Measurements from ENCODE around the gene APOC4.
"Not testable (repeated sequence)": the region's sequence is repeated elsewhere in the genome, so short reads cannot be mapped to it uniquely, and the experiment has no call there.

APOC4 gene

DNA sequence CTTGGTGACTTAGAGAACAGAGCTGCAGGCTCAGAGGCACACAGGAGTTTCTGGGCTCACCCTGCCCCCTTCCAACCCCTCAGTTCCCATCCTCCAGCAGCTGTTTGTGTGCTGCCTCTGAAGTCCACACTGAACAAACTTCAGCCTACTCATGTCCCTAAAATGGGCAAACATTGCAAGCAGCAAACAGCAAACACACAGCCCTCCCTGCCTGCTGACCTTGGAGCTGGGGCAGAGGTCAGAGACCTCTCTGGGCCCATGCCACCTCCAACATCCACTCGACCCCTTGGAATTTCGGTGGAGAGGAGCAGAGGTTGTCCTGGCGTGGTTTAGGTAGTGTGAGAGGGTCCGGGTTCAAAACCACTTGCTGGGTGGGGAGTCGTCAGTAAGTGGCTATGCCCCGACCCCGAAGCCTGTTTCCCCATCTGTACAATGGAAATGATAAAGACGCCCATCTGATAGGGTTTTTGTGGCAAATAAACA is 17.8 kb upstream of the APOC4 start:
- DNase-seq = no peak

DNA sequence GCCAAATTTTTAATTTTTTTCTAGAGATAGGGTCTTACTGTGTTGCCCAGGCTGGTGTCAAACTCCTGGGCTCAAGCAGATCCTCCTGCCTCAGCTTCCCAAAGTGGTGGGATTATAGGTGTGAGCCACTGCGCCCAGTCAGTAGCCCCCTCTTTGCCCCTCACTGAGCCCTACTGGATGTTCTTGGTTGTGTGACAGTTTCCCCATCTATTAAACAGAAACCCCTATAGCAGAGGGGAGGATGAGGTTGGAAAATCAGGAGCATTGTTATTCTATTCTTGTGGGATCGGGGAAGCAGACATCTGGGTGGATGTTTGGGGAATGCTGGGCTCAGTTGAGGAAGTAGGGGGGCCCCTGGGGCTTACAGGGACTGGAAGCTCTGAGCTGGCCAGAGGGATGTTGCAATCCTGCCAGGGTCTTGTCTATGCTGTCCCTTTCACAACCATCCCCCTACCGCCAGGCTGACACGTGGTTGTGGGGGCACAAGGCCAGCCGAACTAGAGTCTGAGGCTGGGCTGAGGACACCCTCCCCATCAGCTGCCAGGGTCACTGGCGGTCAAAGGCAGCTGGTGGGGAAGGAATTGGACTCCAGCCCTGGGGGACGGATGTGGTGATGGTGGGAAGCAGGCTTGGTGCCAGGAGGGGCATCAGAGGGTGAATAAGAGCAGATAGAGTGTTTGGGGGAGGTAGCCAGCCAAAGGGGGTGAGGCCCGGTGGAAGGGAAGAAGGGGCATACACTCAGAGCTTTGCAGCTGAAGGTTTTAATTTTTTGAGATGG is 16.7 kb upstream of the APOC4 start:
- DNase-seq = no peak

DNA sequence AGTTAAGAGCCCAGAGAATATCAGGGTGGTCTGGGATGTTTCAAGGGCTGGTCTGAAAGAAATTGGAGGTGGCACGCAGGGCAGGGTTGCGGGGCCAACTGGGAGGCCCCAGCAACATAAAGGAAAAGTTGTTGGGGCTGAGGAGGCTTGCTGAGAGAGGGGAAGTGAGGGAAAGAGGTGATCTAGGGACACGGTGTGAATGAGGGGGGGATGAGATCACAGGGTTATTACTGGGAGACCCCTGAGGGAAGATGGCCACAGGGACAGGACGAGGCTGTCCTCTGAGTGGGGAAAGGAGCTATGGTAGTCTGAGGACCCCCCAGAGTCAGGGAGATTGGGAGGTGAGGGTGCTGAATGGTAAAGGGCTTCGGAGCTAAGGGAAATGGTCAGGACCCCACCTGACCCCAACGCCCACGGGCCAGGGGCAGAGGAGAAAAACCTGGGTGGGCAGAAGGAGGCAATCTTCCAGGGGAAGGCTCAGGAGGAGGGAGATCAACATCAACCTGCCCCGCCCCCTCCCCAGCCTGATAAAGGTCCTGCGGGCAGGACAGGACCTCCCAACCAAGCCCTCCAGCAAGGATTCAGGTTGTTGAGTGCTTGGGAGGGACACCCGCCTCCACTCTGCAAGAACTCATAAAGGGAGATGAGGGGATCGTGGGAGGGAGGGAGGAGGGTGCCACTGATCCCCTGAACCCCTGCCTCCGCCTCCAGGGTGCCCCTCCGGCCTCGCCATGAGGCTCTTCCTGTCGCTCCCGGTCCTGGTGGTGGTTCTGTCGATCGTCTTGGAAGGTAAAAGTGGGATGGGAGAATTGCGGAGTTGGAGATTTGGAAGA is 15.6 kb upstream of the APOC4 start:
- not testable (repeated sequence) for DNase-seq

DNA sequence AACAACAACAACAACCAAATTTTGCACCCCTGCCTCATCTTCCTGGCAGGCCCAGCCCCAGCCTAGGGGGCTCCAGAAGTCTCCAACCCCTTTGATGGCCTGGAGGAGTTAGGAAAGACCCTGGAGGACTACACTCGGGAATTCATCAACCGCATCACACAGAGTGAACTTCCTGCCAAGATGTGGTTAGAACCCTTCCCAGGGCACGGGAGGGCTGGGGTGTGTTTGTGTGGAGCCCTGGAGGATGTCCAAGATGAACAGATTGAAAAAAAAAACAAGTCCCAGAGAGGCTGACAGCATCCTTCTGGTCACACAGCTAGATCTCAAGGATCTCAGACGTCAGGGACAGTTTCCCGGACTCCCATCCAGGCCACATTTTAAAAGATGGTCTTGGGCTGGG is 14.3 kb upstream of the APOC4 start:
- no peak for DNase-seq

DNA sequence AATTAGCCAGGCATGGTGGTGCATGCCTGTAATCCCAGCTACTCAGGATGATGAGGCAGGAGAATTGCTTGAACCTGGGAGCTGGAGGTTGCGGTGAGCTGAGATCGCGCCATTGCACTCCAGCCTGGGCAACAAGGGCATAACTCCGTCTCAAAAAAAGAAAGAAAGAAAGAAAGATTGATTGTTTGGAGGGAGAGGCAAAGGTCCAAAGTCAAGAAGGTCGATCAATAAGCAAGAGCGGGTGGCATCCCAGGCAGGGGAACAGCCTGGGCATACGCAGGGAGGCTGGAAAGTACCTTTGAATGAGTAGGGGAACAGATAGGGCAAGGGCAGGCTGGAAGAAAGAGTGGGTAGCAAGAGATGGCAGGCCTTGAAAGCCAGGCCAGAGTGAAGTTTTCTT is 11.9 kb upstream of the APOC4 start:
- DNase-seq = no peak

DNA sequence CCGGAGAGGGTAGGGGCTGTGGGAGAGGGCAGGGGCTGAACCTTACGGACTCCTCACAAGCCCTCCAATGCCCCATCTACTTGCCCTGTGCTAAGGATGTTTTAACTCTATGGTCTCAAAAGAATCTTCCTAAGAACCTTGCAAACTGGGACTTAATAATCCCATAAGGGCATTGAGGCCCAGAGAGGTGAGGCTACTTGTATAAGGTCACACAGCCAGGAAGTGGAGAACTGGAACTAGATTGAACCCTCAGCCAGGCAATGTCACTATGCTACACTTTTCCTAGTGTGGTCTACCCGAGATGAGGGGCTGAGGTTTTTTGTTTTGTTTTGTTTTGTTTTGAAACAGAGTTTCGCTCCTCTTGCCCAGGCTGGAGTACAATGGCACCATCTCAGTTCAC is 10.5 kb upstream of the APOC4 start:
- no peak for DNase-seq

DNA sequence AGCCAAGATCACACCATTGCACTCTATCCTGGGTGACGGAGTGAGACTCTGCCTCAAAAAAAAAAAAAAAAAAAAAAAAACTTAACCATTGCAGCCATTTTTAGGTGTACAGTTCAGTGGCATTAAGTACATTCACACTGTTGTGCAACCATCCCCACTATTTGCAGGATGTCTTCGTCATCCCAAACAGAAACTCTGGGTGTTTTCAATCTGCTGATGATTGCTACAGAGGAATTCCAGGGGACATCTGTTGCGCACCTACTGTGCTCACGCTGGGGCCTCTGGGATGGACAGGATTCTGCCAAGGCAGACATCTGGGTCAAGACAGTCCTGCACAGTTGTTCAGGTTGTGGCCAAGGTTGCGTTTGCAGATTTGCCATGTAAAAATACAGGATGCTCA is 2.4 kb upstream of the APOC4 start:
- DNase-seq = no peak

DNA sequence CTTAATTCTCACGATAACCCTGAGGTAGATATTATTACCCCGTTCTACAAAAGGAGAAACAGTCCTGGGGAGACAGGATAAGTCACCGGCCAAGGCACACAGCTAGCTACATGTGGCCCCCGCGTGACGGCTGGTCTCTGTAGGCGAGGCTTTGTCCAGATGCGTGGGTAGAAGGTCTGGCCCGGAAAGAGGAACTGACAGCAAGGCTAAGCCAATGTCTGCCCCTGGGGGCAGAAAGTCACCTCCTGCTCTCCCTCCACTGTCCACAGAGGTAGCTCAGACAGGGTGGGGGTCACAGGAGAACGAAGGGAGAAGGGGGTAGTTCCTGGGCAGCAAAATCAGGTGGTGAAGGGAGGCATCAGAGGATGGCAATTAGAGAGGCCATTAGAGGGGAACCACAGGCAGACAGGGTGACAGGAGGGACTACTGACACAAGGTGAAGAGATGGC is 1.8 kb downstream of the APOC4 start:
- no peak for DNase-seq

DNA sequence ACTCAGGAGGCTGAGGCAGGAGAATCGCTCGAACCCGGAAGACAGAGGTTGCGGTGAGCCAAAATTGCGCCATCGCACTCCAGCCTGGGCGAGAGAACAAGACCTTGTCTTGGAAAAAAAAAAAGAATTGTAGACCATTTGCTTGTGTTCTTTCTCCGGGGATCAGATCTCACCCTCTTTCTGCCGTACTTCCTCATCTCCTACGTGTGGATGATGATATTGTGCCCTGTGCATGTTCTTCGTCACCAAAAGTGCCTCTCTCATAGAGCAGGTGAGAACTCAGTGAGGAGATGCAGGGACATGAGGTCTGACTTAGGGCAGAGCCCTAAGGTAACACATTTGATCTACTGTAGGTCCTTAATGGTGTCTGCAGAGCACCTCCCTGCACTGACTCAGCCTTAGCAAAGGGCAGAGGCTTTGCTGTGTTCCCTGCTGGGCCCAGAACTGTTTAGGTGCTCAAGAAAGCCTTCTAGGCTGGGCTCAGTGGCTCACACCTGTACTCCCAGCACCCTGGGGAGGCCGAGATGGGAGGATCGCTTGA is 5.1 kb downstream of the APOC4 start:
- no peak for DNase-seq

DNA sequence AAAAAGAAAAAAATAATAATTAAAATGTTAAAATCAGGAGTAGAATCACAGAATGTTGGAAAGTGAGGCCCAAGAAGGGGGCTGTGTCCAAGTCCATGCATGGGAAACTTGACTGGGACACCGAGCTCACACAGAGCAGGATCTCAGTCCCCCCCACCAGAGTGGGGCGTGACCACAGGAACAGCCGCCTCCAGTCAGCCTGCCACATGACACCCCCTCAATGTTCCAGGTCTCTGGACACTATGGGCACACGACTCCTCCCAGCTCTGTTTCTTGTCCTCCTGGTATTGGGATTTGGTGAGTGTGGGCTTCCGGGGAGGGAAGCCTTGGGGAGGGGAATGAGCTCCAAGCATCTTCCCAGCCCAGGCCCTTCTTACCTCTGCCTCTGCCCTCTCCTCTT is 6.2 kb downstream of the APOC4 start:
- DNase-seq = no peak

DNA sequence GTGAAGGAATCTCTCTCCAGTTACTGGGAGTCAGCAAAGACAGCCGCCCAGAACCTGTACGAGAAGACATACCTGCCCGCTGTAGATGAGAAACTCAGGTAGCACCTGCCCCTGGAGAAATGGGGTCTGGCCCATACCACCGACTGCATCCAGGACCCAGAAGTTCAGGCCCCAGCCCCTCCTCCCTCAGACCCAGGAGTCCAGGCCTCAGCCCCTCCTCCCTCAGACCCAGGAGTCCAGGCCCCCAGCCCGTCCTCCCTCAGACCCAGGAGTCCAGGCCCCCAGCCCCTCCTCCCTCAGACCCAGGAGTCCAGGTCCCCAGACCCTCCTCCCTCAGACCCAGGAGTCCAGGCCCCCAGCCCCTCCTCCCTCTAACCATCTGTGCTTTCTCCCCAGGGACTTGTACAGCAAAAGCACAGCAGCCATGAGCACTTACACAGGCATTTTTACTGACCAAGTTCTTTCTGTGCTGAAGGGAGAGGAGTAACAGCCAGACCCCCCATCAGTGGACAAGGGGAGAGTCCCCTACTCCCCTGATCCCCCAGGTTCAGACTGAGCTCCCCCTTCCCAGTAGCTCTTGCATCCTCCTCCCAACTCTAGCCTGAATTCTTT is 6.8 kb downstream of the APOC4 start:
- DNase-seq = no peak

DNA sequence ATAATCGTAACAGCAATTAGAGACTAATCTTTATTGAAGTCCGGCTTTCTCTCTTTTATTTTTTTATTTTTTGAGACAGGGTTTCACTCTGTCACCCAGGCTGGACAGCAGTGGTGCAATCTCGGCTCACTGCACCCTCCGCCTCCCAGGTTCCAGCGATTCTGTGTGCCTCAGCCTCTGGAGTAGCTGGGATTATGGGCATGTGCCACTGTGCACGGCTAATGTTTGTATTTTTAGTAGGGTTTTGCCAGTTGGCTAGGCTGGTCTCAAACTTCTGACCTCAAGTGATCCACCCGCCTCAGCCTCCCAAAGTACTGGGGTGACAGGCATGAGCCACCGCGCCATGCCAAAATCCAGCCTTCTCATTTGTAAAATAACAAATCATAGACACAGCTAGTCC is 7.5 kb downstream of the APOC4 start:
- no peak for DNase-seq

DNA sequence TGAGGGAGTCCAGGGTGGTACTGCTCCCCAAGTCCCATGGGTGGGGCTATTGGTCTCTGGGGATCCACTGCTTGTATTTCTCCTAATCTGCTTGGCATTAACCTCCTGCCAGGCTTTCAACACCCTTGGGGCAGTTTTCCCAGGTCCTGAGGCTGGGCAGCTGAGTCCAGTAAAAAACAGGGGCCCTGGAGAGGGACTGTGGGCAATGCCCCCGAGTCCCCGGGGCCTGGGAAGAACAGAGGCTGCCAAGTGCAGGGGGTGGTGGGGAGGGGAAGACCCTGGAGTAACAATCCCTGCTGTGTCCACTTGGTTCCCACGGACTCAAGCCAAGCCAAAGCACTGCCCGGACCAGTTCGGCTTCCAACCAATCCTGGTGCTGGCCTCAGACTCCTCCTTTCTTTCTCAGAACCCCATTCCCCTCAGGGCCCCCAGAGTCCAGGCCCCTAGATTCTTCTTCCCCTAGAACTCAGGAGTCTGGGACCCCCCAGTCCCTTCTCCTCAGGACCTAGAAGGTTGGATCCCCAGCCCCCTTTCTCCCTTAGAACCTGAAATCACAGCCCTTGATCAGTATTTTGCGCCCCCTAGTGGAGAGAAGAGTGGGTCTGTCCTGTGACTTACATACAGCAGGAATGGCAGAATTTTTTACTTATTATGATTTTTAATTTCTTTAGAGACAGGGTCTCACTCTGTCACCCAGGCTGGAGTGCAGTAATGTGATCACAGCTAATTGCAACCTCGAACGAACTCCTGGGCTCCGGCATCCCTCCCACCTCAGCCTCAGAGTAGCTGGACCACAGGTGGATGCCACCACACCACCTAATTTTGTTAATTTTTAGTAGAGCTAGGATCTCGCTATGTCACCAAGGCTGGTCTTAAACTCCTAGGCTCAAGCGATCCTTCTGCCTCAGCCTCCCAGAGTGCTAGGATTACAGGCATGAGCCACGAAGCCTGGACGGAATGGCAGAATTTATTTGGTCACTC is 9.4 kb downstream of the APOC4 start:
- DNase-seq = peak; percentile 67 to 73

DNA sequence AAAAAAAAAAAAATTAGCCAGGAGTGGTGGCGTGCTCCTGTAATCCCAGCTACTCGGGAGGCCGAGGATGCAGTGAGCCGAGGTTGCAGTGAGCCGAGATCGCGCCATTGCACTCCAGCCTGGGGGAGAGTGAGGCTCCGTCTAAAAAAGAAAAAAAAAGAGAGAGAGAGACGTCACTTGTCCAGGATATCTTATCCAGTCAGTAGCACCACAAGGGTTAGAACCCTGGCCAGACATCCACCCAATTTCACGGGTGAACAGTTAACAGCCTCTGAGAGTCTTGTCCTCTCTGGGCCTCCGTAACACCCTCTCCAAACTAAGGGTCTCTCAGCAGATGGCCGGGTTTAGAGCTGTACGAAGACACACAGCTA is 12.2 kb downstream of the APOC4 start:
- DNase-seq = no peak

DNA sequence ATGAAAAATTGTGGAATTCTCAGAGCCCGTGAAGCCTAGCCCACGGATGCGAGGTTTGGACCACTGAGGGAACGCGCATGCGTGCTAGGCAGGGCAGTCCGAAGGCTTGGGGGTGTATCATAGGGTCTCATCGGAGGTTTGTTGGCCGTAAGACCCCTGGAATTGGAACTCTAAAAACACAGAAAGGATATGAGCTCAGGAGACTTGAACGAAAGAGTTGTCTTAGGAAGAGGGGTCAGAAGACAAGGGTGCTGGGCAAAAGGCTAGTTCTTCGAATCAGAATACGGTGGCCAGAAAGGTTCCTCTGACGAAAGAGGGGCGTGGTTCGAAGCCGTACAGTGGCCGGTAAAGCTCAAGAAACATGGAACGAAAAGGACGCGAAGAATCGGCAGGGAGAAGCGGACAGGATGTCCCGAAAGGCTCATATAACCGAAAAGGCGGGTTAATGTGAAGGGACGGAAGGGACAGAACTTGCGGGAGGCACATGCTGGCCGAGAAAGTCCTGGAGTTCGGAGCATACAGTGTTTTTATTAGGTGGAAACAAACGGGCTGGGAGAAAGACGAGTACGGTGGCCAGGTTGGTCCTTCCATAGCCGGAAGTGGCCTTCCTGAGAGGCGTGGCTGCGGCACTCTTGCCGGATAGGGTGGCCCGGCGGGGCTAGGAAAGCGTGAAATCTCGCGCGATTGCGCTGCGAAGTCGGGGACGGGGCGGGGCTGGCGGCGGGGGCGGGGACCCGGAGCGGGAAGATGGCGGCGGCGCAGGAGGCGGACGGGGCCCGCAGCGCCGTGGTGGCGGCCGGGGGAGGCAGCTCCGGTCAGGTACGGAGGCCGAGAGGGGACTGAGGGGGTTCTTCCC is 12.8 kb downstream of the APOC4 start, which contains the start of gene CLPTM1:
TSS of gene CLPTM1 (plus strand) at position 732 of the 856 bp plus-strand sequence. CDS start at position 748, 16 bp downstream.
- DNase-seq = peak; percentile 88 to 93

DNA sequence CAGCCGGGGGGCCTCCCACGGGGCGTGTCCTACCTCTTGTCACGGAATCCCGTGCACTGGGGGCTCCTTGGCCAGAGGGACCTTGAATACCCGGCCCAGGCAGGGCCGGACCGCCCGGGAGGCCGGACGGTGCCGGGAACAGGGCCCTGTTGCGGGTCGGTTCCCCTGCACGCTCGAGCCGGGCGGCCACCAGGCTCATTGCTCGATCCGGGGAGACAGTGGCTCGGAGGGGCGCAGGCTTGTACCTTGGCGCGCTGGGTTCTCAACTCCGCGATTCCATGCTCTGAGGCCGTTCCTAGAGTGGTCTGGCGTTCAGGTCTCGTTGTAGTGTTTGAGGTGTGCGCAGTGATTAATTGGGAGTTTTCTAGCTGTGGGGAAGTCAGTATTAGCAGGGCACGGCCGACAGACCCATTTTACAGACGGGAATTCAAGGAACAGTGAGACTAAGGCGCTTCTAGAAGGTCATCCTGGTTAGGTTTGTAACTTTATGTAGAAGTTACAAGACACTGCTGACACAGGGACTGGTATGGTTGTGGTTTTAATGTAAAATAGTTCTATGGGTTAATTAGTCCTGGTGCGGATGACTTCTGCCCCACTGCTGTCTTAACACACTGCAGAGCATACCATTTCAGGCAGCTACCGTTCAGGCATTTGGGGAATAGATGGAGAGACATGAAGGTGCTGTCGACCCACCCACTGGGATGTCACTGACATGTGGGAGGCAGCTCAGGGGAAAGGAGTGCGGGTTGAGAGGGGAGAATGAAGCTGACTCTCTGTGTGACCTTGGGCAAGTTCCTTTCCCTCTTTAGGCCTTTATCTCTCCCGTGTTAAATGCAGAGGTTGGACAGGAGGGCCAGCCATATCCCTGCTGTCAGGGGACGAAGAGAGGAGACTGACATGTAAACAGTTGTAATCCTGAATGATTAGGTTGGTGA is 13.7 kb downstream of the APOC4 start:
- no peak for DNase-seq

DNA sequence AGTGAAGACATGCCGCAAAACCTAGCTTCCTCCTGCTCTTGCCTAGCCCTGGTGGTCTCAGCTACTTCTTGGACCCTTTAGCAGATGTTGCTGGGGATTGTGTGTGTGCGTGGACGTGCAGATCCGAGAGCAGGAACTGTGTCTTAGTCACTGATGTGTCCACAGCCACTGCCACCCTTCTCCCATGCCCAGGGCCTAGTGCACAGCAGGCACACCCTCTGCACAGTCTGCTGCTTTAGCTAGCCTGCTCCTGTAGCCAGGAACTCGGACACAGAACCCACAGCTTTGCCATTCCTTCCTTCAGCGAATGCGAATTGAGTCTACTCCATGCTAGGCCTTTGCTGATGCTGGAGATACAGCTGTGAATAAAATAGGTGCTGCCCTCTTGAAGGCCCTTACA is 15.5 kb downstream of the APOC4 start:
- DNase-seq = no peak

DNA sequence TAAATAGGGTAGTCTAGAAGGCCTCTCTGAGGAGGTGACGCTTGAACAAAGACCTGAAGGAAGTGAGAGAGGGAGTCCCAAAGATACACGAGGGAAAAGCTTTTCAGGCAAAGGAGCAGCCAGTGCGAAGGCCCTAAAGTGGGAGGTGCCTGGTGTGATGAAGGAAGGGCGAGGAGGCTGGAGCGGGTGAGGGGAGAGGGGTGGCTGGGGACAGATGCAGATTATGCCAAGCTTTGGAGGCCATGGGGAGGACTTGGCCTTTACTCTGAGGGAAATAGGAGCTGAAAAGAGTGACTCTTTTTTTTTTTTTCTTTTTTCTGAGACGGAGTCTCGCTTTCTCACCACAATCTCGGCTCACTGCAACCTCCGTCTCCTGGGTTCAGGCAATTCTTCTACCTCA is 16.1 kb downstream of the APOC4 start:
- no peak for DNase-seq

DNA sequence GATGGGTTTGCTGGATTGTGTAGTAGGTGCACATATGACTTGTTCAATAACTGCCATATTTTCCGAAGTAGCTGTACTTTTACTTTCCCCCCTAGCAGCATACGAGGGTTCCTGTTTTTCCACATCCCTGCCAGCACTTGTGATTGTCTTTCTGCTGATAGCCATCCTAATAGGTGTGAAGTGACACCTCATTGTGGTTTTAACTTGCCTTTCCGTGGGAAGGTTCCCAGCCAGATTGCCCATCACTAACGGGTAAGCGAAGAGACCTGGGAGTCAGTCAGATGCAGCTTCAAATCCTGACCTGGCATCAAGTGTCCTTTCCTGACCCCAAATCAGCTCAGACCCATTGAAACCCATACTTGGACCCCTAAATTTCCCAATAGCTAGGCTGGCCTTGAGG is 17.7 kb downstream of the APOC4 start:
- no peak for DNase-seq
